K562 (cell line): Measurements from ENCODE around the gene NTN3. TPM values are rescaled to one million over a fixed set of nuclear protein-coding genes. Genes with fewer than 3 reads are reported as not detected.

Experiments used
- ATAC-seq: fragments of 200-7000 bp; cut with Tn5 transposase; 3 replicates; pipeline ENCODE4 v1.9.1; 2020; ENCODE audit warnings: moderate library complexity
- BruUV-seq: library from RNA; stranded (reverse); fragments of 400-500 nt; replicated peaks from 2 replicates; lab custom pipeline; 2021; lab: Mats Ljungman, UMichigan
- CTCF ChIA-PET: fragments of 300-600 bp; formaldehyde crosslinking; extraction: SDS; loops from one replicate; lab custom pipeline; 2021; ENCODE audit warnings: low intra/inter-chr PET ratio; lab: Yijun Ruan, JAX
- POLR2A ChIA-PET: fragments of 300-600, 350-650 bp; sonication (Branson Sonifier 250); formaldehyde crosslinking; extraction: SDS; loops from one replicate; lab custom pipeline; 2021; ENCODE audit warnings: antibody characterized with exemption, inconsistent platforms; lab: Yijun Ruan, JAX
- DNase-seq, 4 experiments: peaks; one replicate each; pipeline versions ENCODE4 v3.0.0 to v3.0.0-alpha.2; 2011 to 2018; ENCODE audit warnings: low spot score in 3 of 4, mixed read lengths in 3 of 4; ENCODE audit errors: extremely low read depth in 1 of 4
- FAIRE-seq: peaks from 2 replicates; lab custom pipeline; 2011; peaks lifted over from hg19 to GRCh38; lab: Jason Lieb, UNC
- H2AFZ ChIP-seq: 2 replicates; pipeline ENCODE4 v1.6.0; 2011; ENCODE audit warnings: low read depth, low read length, control low read depth, inconsistent platforms
- H3K27ac ChIP-seq: fragments of 200-600 bp; 3 replicates; pipeline ENCODE4 v1.8.0; 2011; ENCODE audit warnings: low read depth, mild to moderate bottlenecking, control low read depth, inconsistent platforms, low read length, moderate library complexity, mixed read lengths; ENCODE audit errors: extremely low read depth
- H3K27me3 ChIP-seq, 2 experiments: fragments of 300-600 bp in 1 of 2; 2 replicates in 1 of 2; 3 replicates in 1 of 2; pipeline versions ENCODE4 v1.6.0 to v1.8.0; 2011; ENCODE audit warnings: inconsistent platforms in 2 of 2, low read length in 2 of 2, mild to moderate bottlenecking in 1 of 2, mixed read lengths in 1 of 2, moderate library complexity in 1 of 2; ENCODE audit not compliant: control insufficient read depth in 2 of 2, insufficient read depth in 2 of 2
- H3K36me3 ChIP-seq: fragments of 300-600 bp; 3 replicates; pipeline ENCODE4 v1.8.0; 2011; ENCODE audit warnings: mild to moderate bottlenecking, low read length, inconsistent platforms; ENCODE audit not compliant: control insufficient read depth, insufficient read depth
- H3K4me1 ChIP-seq, 2 experiments: fragments of 200-600 bp in 1 of 2; replicated peaks in 1 of 2; 2 replicates in 1 of 2; 3 replicates in 1 of 2; pipeline versions ENCODE4 v1.5.1 to v1.8.0; 2011; ENCODE audit warnings: inconsistent platforms in 2 of 2, low read length in 2 of 2, mild to moderate bottlenecking in 1 of 2, mixed read lengths in 1 of 2, moderate library complexity in 1 of 2; ENCODE audit not compliant: control insufficient read depth in 2 of 2, insufficient read depth in 2 of 2
- H3K4me2 ChIP-seq: 2 replicates; pipeline ENCODE4 v1.6.1; 2011; ENCODE audit warnings: low read length, control low read depth, inconsistent platforms, mixed read lengths; ENCODE audit not compliant: insufficient read depth
- H3K4me3 ChIP-seq: fragments of 200-600 bp; sonication (generic), shearing (Covaris generic); 2 replicates; pipeline ENCODE4 v1.5.1; 2016; ENCODE audit warnings: control low read depth, inconsistent platforms
- H3K79me2 ChIP-seq: fragments of 200-600 bp; 3 replicates; pipeline ENCODE4 v1.8.0; 2011; ENCODE audit warnings: low read length, inconsistent platforms; ENCODE audit not compliant: control insufficient read depth, insufficient read depth
- H3K9ac ChIP-seq, 2 experiments: 2 replicates each; pipeline versions ENCODE4 v1.6.0 to v1.6.1; 2011; ENCODE audit warnings: low read depth in 2 of 2, low read length in 2 of 2, control low read depth in 1 of 2, inconsistent platforms in 1 of 2, mild to moderate bottlenecking in 1 of 2, mixed read lengths in 1 of 2; ENCODE audit not compliant: insufficient read depth in 1 of 2
- H3K9me1 ChIP-seq: one replicate; pipeline ENCODE4 v1.6.0; 2011; ENCODE audit warnings: inconsistent platforms, mild to moderate bottlenecking, low read length, moderate library complexity; ENCODE audit not compliant: control insufficient read depth, insufficient read depth
- H3K9me3 ChIP-seq: replicated peaks from 2 replicates; pipeline ENCODE4 v1.5.1; 2011; ENCODE audit warnings: low read depth, low read length, inconsistent platforms; ENCODE audit not compliant: control insufficient read depth, insufficient read depth
- H4K20me1 ChIP-seq: replicated peaks from 2 replicates; pipeline ENCODE4 v1.6.1; 2011; ENCODE audit warnings: low read length, inconsistent platforms, mixed read lengths; ENCODE audit not compliant: control insufficient read depth, insufficient read depth
- ARNT ChIP-seq, 2 experiments: fragments of 450-650 bp; IDR thresholded peaks; 2 replicates each; pipeline ENCODE4 v1.6.1; 2016; ENCODE audit warnings: mild to moderate bottlenecking in 1 of 2
- BRD9 ChIP-seq: fragments of 450-650 bp; IDR thresholded peaks from 2 replicates; pipeline ENCODE4 v1.6.1; 2018; ENCODE audit warnings: low read depth; ENCODE audit not compliant: partially characterized antibody
- CREB1 ChIP-seq, 2 experiments: sonication (generic) in 1 of 2; formaldehyde crosslinking in 1 of 2; IDR thresholded peaks; 2 replicates each; pipeline versions ENCODE4 v1.6.1 to v1.8.0; 2012 to 2022; ENCODE audit warnings: inconsistent platforms in 1 of 2, mild to moderate bottlenecking in 1 of 2, missing genetic modification reagents in 1 of 2, moderate library complexity in 1 of 2
- CSDE1 ChIP-seq, 2 experiments: fragments of 450-650 bp; IDR thresholded peaks; 2 replicates each; pipeline ENCODE4 v1.6.1; 2016; ENCODE audit warnings: mild to moderate bottlenecking in 1 of 2
- ETV1 ChIP-seq: fragments of 450-650 bp; conservative IDR thresholded peaks from 2 replicates; pipeline ENCODE4 v1.6.1; 2016; ENCODE audit warnings: missing genetic modification characterization, control low read depth, low read depth, missing compliant biosample characterization
- FOS ChIP-seq: IDR thresholded peaks from 3 replicates; pipeline ENCODE4 v1.6.1; 2011; ENCODE audit not compliant: insufficient read length; ENCODE audit errors: extremely low read depth
- GATA2 ChIP-seq: sonication (generic); formaldehyde crosslinking; IDR thresholded peaks from 2 replicates; pipeline ENCODE4 v1.4.0; 2020; ENCODE audit warnings: mild to moderate bottlenecking, missing genetic modification reagents
- HINFP ChIP-seq: fragments of 450-650 bp; conservative IDR thresholded peaks from 2 replicates; pipeline ENCODE4 v1.6.1; 2016; ENCODE audit warnings: missing genetic modification characterization, low read depth, mild to moderate bottlenecking, control low read depth, missing compliant biosample characterization
- HMG20A ChIP-seq: fragments of 450-650 bp; formaldehyde crosslinking; conservative IDR thresholded peaks from 2 replicates; pipeline ENCODE4 v1.4.0; 2020; ENCODE audit warnings: mild to moderate bottlenecking, mixed read lengths
- HMG20B ChIP-seq: fragments of 250-450 bp; sonication (Bioruptor Pico); IDR thresholded peaks from 2 replicates; pipeline ENCODE4 v1.5.0; 2021; ENCODE audit warnings: mild to moderate bottlenecking
- MEF2A ChIP-seq: IDR thresholded peaks from 2 replicates; pipeline ENCODE4 v1.6.1; 2011; ENCODE audit warnings: low read depth, mild to moderate bottlenecking, low read length, moderate library complexity; ENCODE audit not compliant: control insufficient read depth
- MTA1 ChIP-seq: fragments of 450-650 bp; IDR thresholded peaks from 2 replicates; pipeline ENCODE4 v1.6.1; 2017; ENCODE audit warnings: borderline replicate concordance
- PTTG1 ChIP-seq: fragments of 450-650 bp; IDR thresholded peaks from 2 replicates; pipeline ENCODE4 v1.6.1; 2016; ENCODE audit warnings: low read depth, mild to moderate bottlenecking, missing genetic modification characterization, missing compliant biosample characterization
- RFX7 ChIP-seq: fragments of 250-450 bp; sonication (Bioruptor Pico); IDR thresholded peaks from 2 replicates; pipeline ENCODE4 v1.5.1; 2021; ENCODE audit warnings: mild to moderate bottlenecking
- SMARCA5 ChIP-seq: fragments of 450-650 bp; IDR thresholded peaks from 2 replicates; pipeline ENCODE4 v1.6.1; 2016
- STAT6 ChIP-seq: sonication (generic); formaldehyde crosslinking; IDR thresholded peaks from 2 replicates; pipeline ENCODE4 v1.8.1; 2023; ENCODE audit warnings: mild to moderate bottlenecking, missing genetic modification reagents
- TCF7L2 ChIP-seq: fragments of 150-350 bp; IDR thresholded peaks from 2 replicates; pipeline ENCODE4 v1.6.1; 2016; ENCODE audit warnings: low read depth, mild to moderate bottlenecking, low read length, moderate library complexity
- ZBTB43 ChIP-seq: sonication (generic); formaldehyde crosslinking; IDR thresholded peaks from 2 replicates; pipeline ENCODE4 v1.8.0; 2023; ENCODE audit warnings: mild to moderate bottlenecking, missing genetic modification reagents
- ZFP30 ChIP-seq: fragments of 250-450 bp; sonication (Bioruptor Pico); IDR thresholded peaks from 2 replicates; pipeline ENCODE4 v1.8.0; 2022; ENCODE audit warnings: moderate library complexity, mild to moderate bottlenecking, inconsistent platforms, borderline replicate concordance
- WGBS: fragments of 100-300 bp; shearing (Covaris generic); methylation state at CpG from one replicate; pipeline ENCODE4 v1.1.6; 2016; ENCODE audit warnings: low coverage, mixed read lengths; ENCODE audit not compliant: insufficient coverage; ENCODE audit errors: missing lambda C conversion rate; 5-methylcytosine and 5-hydroxymethylcytosine counted together
- in situ Hi-C: fragments of 300-500 bp; cut with MboI; formaldehyde crosslinking; loops from 4 replicates; pipeline ENCODE4 v1.15.0; 2018; ENCODE audit warnings: inconsistent platforms, mixed read lengths
- intact Hi-C: fragments of 100-400 bp; cut with micrococcal nuclease; formaldehyde crosslinking; loops from 2 replicates; pipeline ENCODE4 v1.14.2; 2022
- polyA plus RNA-seq, 8 experiments: library from polyadenylated mRNA; depleted of rRNA in 4 of 8; stranded (reverse) in 5 of 8; unstranded in 3 of 8; fragments of >200 nt; fragmentation: Nextera tagmentation in 2 of 8; fragmentation: Illumina TruSeq in 1 of 8; extraction: Ambion mirVana in 2 of 8; extraction: Trizol in 1 of 8; gene quantifications; 2 replicates each; pipeline versions ENCODE4 v1.2.1 to v1.2.3, GENCODE V29; 2011 to 2014; ENCODE audit warnings: inconsistent platforms in 1 of 8, missing spikeins in 1 of 8
- total RNA-seq, 7 experiments: library from RNA; depleted of rRNA in 6 of 7; stranded (reverse); fragments of >200 nt in 6 of 7; fragmentation: Illumina TruSeq in 2 of 7; extraction: Trizol in 2 of 7; gene quantifications; 2 replicates each; pipeline versions ENCODE4 v1.2.1 to v1.2.3, GENCODE V29; 2011 to 2021; ENCODE audit warnings: low replicate concordance in 1 of 7

Gene NTN3
- total and polyA plus RNA-seq, 9 of the 15 experiments (the other 6 are each of a cell fraction or from before 2014, with no cell fraction given), result not detected

- H4K20me1 ChIP-seq, result no peaks in the 10 kb centered on the region; the same call in none of the 2 replicates
- H3K27me3 ChIP-seq, result no peaks in the 10 kb centered on the region
- peaks cover 43% of the 10 kb centered on the region for H3K79me2 ChIP-seq
- TF ChIP-seq RFX7 (no peak), ZBTB43 (no peak), SMARCA5 (no peak), ETV1 (no peak), CSDE1 (IDR thresholded peaks at IDR 0.05) (no peak), TCF7L2 (no peak), MTA1 (no peak), HINFP (tag) (no peak), ARNT (IDR thresholded peaks at IDR 0.05) (no peak), HMG20A (no peak), ZFP30 (no peak), GATA2 (CRISPR knock-in tag) (no peak), HMG20B (no peak), PTTG1 (no peak), CREB1 (IDR thresholded peaks at IDR 0.05) (no peak), CREB1 (CRISPR knock-in tag; IDR thresholded peaks at IDR 0.05) (no peak), FOS (no peak), STAT6 (CRISPR knock-in tag) (no peak), BRD9 (no peak), MEF2A (no peak)
- DNase-seq (no peak), FAIRE-seq (no peak), ATAC-seq (no peak)
- intact Hi-C loops (no loop called here), in situ Hi-C loops (no loop called here)
- peak overlapping the region; percentile 68 to 99; a peak in 3 of 4 replicates for H3K9ac ChIP-seq
- no peaks in the 10 kb centered on the region for H3K9me1 ChIP-seq
- H2AFZ ChIP-seq, result no peak overlapping the region
- H3K4me2 ChIP-seq, result peak overlapping the region; percentile 94
- peaks cover 25 to 38% of the 10 kb centered on the region in 2 experiments; a peak in 4 of 5 replicates for H3K4me1 ChIP-seq
- H3K27ac ChIP-seq, result no peak overlapping the region
- WGBS, result 56% methylated on average over 4 of the region's 4 CpGs
- BruUV-seq, result no TSS peak
- POLR2A ChIA-PET, result interaction anchor here (0.5 to 2.8 kb wide), 8 partner anchors 10 to 435 kb away, joined by 3 to 17 read pairs (median 3); partner anchors contain the start of gene TRAF7
- no peak overlapping the region for H3K4me3 ChIP-seq
- CTCF ChIA-PET, result interaction anchor here (3.0 to 3.8 kb wide), 2 partner anchors 74 to 87 kb away, joined by 12 to 17 read pairs; partner anchors contain the start of gene ABCA3
- H3K36me3 ChIP-seq, result peaks cover 25% of the 10 kb centered on the region
- H3K9me3 ChIP-seq, result no peaks in the 10 kb centered on the region
Measured at GRCh38 chr16:2427526-2427925, 43.6 kb upstream of the NTN3 start.
